Fibroblast of lung (primary cell): ENCODE measurements around the gene DNAJB1.

Source experiments
- CTCF ChIP-seq, 2 donors: IDR thresholded peaks in 1 of 2; conservative IDR thresholded peaks in 1 of 2; 1 replicate in 1 of 2; 2 replicates in 1 of 2; pipeline ENCODE4 v1.5.1; 2011 to 2012; ENCODE audit warnings: low read length in 2 of 2, control low read depth in 1 of 2, inconsistent platforms in 1 of 2, low read depth in 1 of 2, mild to moderate bottlenecking in 1 of 2
- EZH2 ChIP-seq: IDR thresholded peaks from 2 replicates; pipeline ENCODE4 v1.5.1; 2012; ENCODE audit warnings: low read length, control low read depth, mild to moderate bottlenecking; ENCODE audit errors: missing control alignments

DNA sequence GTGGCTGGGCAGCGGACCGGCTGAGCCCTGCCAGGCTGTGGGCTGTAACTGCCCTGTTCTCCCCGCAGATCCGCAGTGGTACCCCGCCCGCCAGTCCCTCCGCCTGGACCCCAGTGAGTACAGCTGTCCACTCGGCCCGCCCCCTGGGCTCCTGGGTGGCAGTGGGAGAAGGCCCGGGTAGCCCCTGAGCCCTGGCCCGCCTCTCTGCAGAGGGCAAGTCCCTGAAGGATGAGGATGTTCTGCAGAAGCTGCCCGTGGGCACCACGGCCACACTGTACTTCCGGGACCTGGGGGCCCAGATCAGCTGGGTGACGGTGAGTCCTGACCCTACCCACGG is 45.4 kb upstream of the DNAJB1 start:
- TF ChIP-seq CTCF (conservative IDR thresholded peaks at IDR 0.05 in 1 of 2, IDR thresholded peaks at IDR 0.05 in 1 of 2; ENCODE audit: low read depth in 1 of 2, low read length in 2 of 2) (no peak), EZH2 (no peak)
